ENCODE data around the gene TGM5. TPM values are rescaled to one million over a fixed set of nuclear protein-coding genes. Genes with fewer than 3 reads are reported as not detected.
"Not testable (repeated sequence)": the region's sequence is repeated elsewhere in the genome, so short reads cannot be mapped to it uniquely, and the experiment has no call there.

The TGM5 gene
- total and polyA plus RNA-seq, 2 experiments from 2014 or later, result not detected

- H3K27ac ChIP-seq, result no peak overlapping the region
- H3K36me3 ChIP-seq (replicated peaks; ENCODE audit: insufficient read depth, low read depth), result no peaks in the 10 kb centered on the region
- H3K9me2 ChIP-seq (replicated peaks; ENCODE audit: insufficient read depth), result no peaks in the 10 kb centered on the region
- no peaks in the 10 kb centered on the region for H3K4me1 ChIP-seq (ENCODE audit: insufficient read depth)
- 81% methylated on average over 15 of the region's 15 CpGs for WGBS (ENCODE audit: low lambda C conversion rate, missing lambda C conversion rate)
- H2AFZ ChIP-seq, result no peak overlapping the region
- no peaks in the 10 kb centered on the region for H3K9me3 ChIP-seq (ENCODE audit: low read depth)
- no peak for DNase-seq (ENCODE audit: low spot score)
- no peak overlapping the region for H3K4me3 ChIP-seq
- H3K4me2 ChIP-seq, result no peak overlapping the region
- H3K79me2 ChIP-seq, result no peaks in the 10 kb centered on the region
- H3K27me3 ChIP-seq, result no peaks in the 10 kb centered on the region
- no peaks in the 10 kb centered on the region for H4K20me1 ChIP-seq (ENCODE audit: insufficient read depth, poor library complexity, severe bottlenecking)
- no peak for TF ChIP-seq CTCF (IDR thresholded peaks at IDR 0.05; ENCODE audit: poor library complexity)
- TF ChIP-seq EZH2 (IDR thresholded peaks at IDR 0.05; ENCODE audit: borderline replicate concordance), result no peak
- no peak for TF ChIP-seq EZH2phosphoT487 (IDR thresholded peaks at IDR 0.05; ENCODE audit: low read depth, severe bottlenecking, unreplicated experiment)
Measured at GRCh38 chr15:43275740-43276562, 9.2 kb upstream of the TGM5 start.

GRCh38 chr15:43274136-43274535 is 7.4 kb upstream of the TGM5 start:
- H2AFZ ChIP-seq, result no peak overlapping the region
- H3K4me2 ChIP-seq, result no peak overlapping the region
- 83% methylated on average over 9 of the region's 9 CpGs for whole genome bisulfite sequencing (ENCODE audit: low lambda C conversion rate, missing lambda C conversion rate)
- peaks cover 5% of the 10 kb centered on the region for H3K27me3 ChIP-seq
- H3K9me2 ChIP-seq (replicated peaks; ENCODE audit: insufficient read depth), result no peaks in the 10 kb centered on the region
- no peak for DNase-seq (ENCODE audit: low spot score)
- TF ChIP-seq CTCF (IDR thresholded peaks at IDR 0.05; ENCODE audit: poor library complexity) (no peak), EZH2phosphoT487 (IDR thresholded peaks at IDR 0.05; ENCODE audit: low read depth, severe bottlenecking, unreplicated experiment) (no peak), EZH2 (IDR thresholded peaks at IDR 0.05; ENCODE audit: borderline replicate concordance) (no peak)
- H3K36me3 ChIP-seq (replicated peaks; ENCODE audit: insufficient read depth, low read depth), result no peaks in the 10 kb centered on the region
- H4K20me1 ChIP-seq (ENCODE audit: insufficient read depth, poor library complexity, severe bottlenecking), result no peaks in the 10 kb centered on the region
- H3K9me3 ChIP-seq (ENCODE audit: low read depth), result no peaks in the 10 kb centered on the region
- no peak overlapping the region for H3K27ac ChIP-seq
- H3K79me2 ChIP-seq, result no peaks in the 10 kb centered on the region
- no peaks in the 10 kb centered on the region for H3K4me1 ChIP-seq (ENCODE audit: insufficient read depth)
- H3K4me3 ChIP-seq, result no peak overlapping the region

GRCh38 chr15:43273243-43273642 is 6.5 kb upstream of the TGM5 start:
- H3K27ac ChIP-seq, result no peak overlapping the region
- no peak overlapping the region for H3K4me3 ChIP-seq
- no peaks in the 10 kb centered on the region for H3K9me2 ChIP-seq (replicated peaks; ENCODE audit: insufficient read depth)
- peaks cover 5% of the 10 kb centered on the region for H3K27me3 ChIP-seq
- no peak overlapping the region for H3K4me2 ChIP-seq
- H3K9me3 ChIP-seq (ENCODE audit: low read depth), result no peaks in the 10 kb centered on the region
- no peaks in the 10 kb centered on the region for H3K79me2 ChIP-seq
- no peak overlapping the region for H2AFZ ChIP-seq
- H3K4me1 ChIP-seq (ENCODE audit: insufficient read depth), result no peaks in the 10 kb centered on the region
- no peaks in the 10 kb centered on the region for H3K36me3 ChIP-seq (replicated peaks; ENCODE audit: insufficient read depth, low read depth)
- DNase-seq (ENCODE audit: low spot score), result no peak
- H4K20me1 ChIP-seq (ENCODE audit: insufficient read depth, poor library complexity, severe bottlenecking), result no peaks in the 10 kb centered on the region
- WGBS (ENCODE audit: low lambda C conversion rate, missing lambda C conversion rate), result 92% methylated on average over 2 of the region's 2 CpGs
- TF ChIP-seq CTCF (IDR thresholded peaks at IDR 0.05; ENCODE audit: poor library complexity) (no peak), EZH2 (IDR thresholded peaks at IDR 0.05; ENCODE audit: borderline replicate concordance) (no peak), EZH2phosphoT487 (IDR thresholded peaks at IDR 0.05; ENCODE audit: low read depth, severe bottlenecking, unreplicated experiment) (no peak)

GRCh38 chr15:43271908-43272307 is 5.2 kb upstream of the TGM5 start:
- H3K9me3 ChIP-seq (ENCODE audit: low read depth); H3K4me1 ChIP-seq (ENCODE audit: insufficient read depth); H4K20me1 ChIP-seq (ENCODE audit: insufficient read depth, poor library complexity, severe bottlenecking); H3K4me3 ChIP-seq; H3K9me2 ChIP-seq (replicated peaks; ENCODE audit: insufficient read depth); H3K4me2 ChIP-seq; H3K36me3 ChIP-seq (replicated peaks; ENCODE audit: insufficient read depth, low read depth); H3K27ac ChIP-seq; DNase-seq (ENCODE audit: low spot score); H3K27me3 ChIP-seq; H3K79me2 ChIP-seq; H2AFZ ChIP-seq: not testable (repeated sequence)
- 89% methylated on average over 1 of the region's 1 CpG for WGBS (ENCODE audit: low lambda C conversion rate, missing lambda C conversion rate)

Measured in hepatocyte (in vitro differentiated cells).